Cerebellar nuclear complex (tissue), 1 donor: ENCODE data around the gene HFE.
"Not testable (repeated sequence)": the region's sequence is repeated elsewhere in the genome, so short reads cannot be mapped to it uniquely, and the experiment has no call there.

Experiments
- DNase-seq, 2 experiments: peaks; one replicate each; lab custom pipeline; 2025; lab: John Stamatoyannopoulos, UW

HFE gene

GRCh38 chr6:26087284-26088115 lies at the start of gene HFE:
TSS of gene HFE (plus strand) at chr6:26087429. CDS start at chr6:26087441, 12 bp downstream.
- DNase-seq = no peak

- no peak for DNase-seq
Observed at GRCh38 chr6:26041946-26042345, 45.3 kb upstream of the HFE start.

- DNase-seq = peak; percentile 85 to 94
Observed at GRCh38 chr6:26043384-26044139, 43.7 kb upstream of the HFE start.

GRCh38 chr6:26044140-26045064 lies 42.8 kb upstream of the HFE start:
- DNase-seq = peak in 1 of 2 experiments; percentile 23

GRCh38 chr6:26045065-26045927 lies 41.9 kb upstream of the HFE start:
- DNase-seq = peak; percentile 40 to 82

GRCh38 chr6:26045928-26046368 lies 41.3 kb upstream of the HFE start:
- no peak for DNase-seq

- DNase-seq = not testable (repeated sequence)
Observed at GRCh38 chr6:26047329-26047728, 39.9 kb upstream of the HFE start.

GRCh38 chr6:26048590-26048989 lies 38.6 kb upstream of the HFE start:
- no peak for DNase-seq

- DNase-seq = no peak
Observed at GRCh38 chr6:26051665-26052310, 35.4 kb upstream of the HFE start.

GRCh38 chr6:26052762-26053250 lies 34.4 kb upstream of the HFE start:
- not testable (repeated sequence) for DNase-seq

GRCh38 chr6:26053992-26054780 lies 33.0 kb upstream of the HFE start:
- DNase-seq = no peak

- peak; percentile 26 to 66 for DNase-seq
Observed at GRCh38 chr6:26054781-26055718, 32.2 kb upstream of the HFE start.

- DNase-seq = peak; percentile 48 to 68
Observed at GRCh38 chr6:26055719-26056582, 31.3 kb upstream of the HFE start.

GRCh38 chr6:26056583-26057350 lies 30.5 kb upstream of the HFE start:
- no peak for DNase-seq

- no peak for DNase-seq
Observed at GRCh38 chr6:26057899-26058298, 29.3 kb upstream of the HFE start.

GRCh38 chr6:26058477-26059033 lies 28.7 kb upstream of the HFE start:
- DNase-seq = not testable (repeated sequence)
